K562 (cell line): ENCODE measurements around the gene LIMS2. TPM values are rescaled to one million over a fixed set of nuclear protein-coding genes. Genes with fewer than 3 reads are reported as not detected.

Experiments used
- ATAC-seq: fragments of 200-7000 bp; cut with Tn5 transposase; 3 replicates; pipeline ENCODE4 v1.9.1; 2020; ENCODE audit warnings: moderate library complexity
- BruUV-seq: library from RNA; stranded (reverse); fragments of 400-500 nt; replicated peaks from 2 replicates; lab custom pipeline; 2021; lab: Mats Ljungman, UMichigan
- CTCF ChIA-PET: fragments of 300-600 bp; formaldehyde crosslinking; extraction: SDS; loops from one replicate; lab custom pipeline; 2021; ENCODE audit warnings: low intra/inter-chr PET ratio; lab: Yijun Ruan, JAX
- POLR2A ChIA-PET: fragments of 300-600, 350-650 bp; sonication (Branson Sonifier 250); formaldehyde crosslinking; extraction: SDS; loops from one replicate; lab custom pipeline; 2021; ENCODE audit warnings: antibody characterized with exemption, inconsistent platforms; lab: Yijun Ruan, JAX
- DNase-seq, 4 experiments: peaks; one replicate each; pipeline versions ENCODE4 v3.0.0 to v3.0.0-alpha.2; 2011 to 2018; ENCODE audit warnings: low spot score in 3 of 4, mixed read lengths in 3 of 4; ENCODE audit errors: extremely low read depth in 1 of 4
- FAIRE-seq: peaks from 2 replicates; lab custom pipeline; 2011; peaks lifted over from hg19 to GRCh38; lab: Jason Lieb, UNC
- H2AFZ ChIP-seq: 2 replicates; pipeline ENCODE4 v1.6.0; 2011; ENCODE audit warnings: low read depth, low read length, control low read depth, inconsistent platforms
- H3K27ac ChIP-seq: fragments of 200-600 bp; 3 replicates; pipeline ENCODE4 v1.8.0; 2011; ENCODE audit warnings: low read depth, mild to moderate bottlenecking, control low read depth, inconsistent platforms, low read length, moderate library complexity, mixed read lengths; ENCODE audit errors: extremely low read depth
- H3K27me3 ChIP-seq, 2 experiments: fragments of 300-600 bp in 1 of 2; 2 replicates in 1 of 2; 3 replicates in 1 of 2; pipeline versions ENCODE4 v1.6.0 to v1.8.0; 2011; ENCODE audit warnings: inconsistent platforms in 2 of 2, low read length in 2 of 2, mild to moderate bottlenecking in 1 of 2, mixed read lengths in 1 of 2, moderate library complexity in 1 of 2; ENCODE audit not compliant: control insufficient read depth in 2 of 2, insufficient read depth in 2 of 2
- H3K36me3 ChIP-seq: fragments of 300-600 bp; 3 replicates; pipeline ENCODE4 v1.8.0; 2011; ENCODE audit warnings: mild to moderate bottlenecking, low read length, inconsistent platforms; ENCODE audit not compliant: control insufficient read depth, insufficient read depth
- H3K4me1 ChIP-seq, 2 experiments: fragments of 200-600 bp in 1 of 2; replicated peaks in 1 of 2; 2 replicates in 1 of 2; 3 replicates in 1 of 2; pipeline versions ENCODE4 v1.5.1 to v1.8.0; 2011; ENCODE audit warnings: inconsistent platforms in 2 of 2, low read length in 2 of 2, mild to moderate bottlenecking in 1 of 2, mixed read lengths in 1 of 2, moderate library complexity in 1 of 2; ENCODE audit not compliant: control insufficient read depth in 2 of 2, insufficient read depth in 2 of 2
- H3K4me2 ChIP-seq: 2 replicates; pipeline ENCODE4 v1.6.1; 2011; ENCODE audit warnings: low read length, control low read depth, inconsistent platforms, mixed read lengths; ENCODE audit not compliant: insufficient read depth
- H3K4me3 ChIP-seq: fragments of 200-600 bp; sonication (generic), shearing (Covaris generic); 2 replicates; pipeline ENCODE4 v1.5.1; 2016; ENCODE audit warnings: control low read depth, inconsistent platforms
- H3K79me2 ChIP-seq: fragments of 200-600 bp; 3 replicates; pipeline ENCODE4 v1.8.0; 2011; ENCODE audit warnings: low read length, inconsistent platforms; ENCODE audit not compliant: control insufficient read depth, insufficient read depth
- H3K9ac ChIP-seq, 2 experiments: 2 replicates each; pipeline versions ENCODE4 v1.6.0 to v1.6.1; 2011; ENCODE audit warnings: low read depth in 2 of 2, low read length in 2 of 2, control low read depth in 1 of 2, inconsistent platforms in 1 of 2, mild to moderate bottlenecking in 1 of 2, mixed read lengths in 1 of 2; ENCODE audit not compliant: insufficient read depth in 1 of 2
- H3K9me1 ChIP-seq: one replicate; pipeline ENCODE4 v1.6.0; 2011; ENCODE audit warnings: inconsistent platforms, mild to moderate bottlenecking, low read length, moderate library complexity; ENCODE audit not compliant: control insufficient read depth, insufficient read depth
- H3K9me3 ChIP-seq: replicated peaks from 2 replicates; pipeline ENCODE4 v1.5.1; 2011; ENCODE audit warnings: low read depth, low read length, inconsistent platforms; ENCODE audit not compliant: control insufficient read depth, insufficient read depth
- H4K20me1 ChIP-seq: replicated peaks from 2 replicates; pipeline ENCODE4 v1.6.1; 2011; ENCODE audit warnings: low read length, inconsistent platforms, mixed read lengths; ENCODE audit not compliant: control insufficient read depth, insufficient read depth
- ETV6 ChIP-seq, 3 experiments: fragments of 150-350 bp in 1 of 3; sonication (generic) in 1 of 3; formaldehyde crosslinking in 1 of 3; IDR thresholded peaks; 2 replicates each; pipeline versions ENCODE4 v1.6.1 to v1.8.0; 2014 to 2022; ENCODE audit warnings: borderline replicate concordance in 2 of 3, low read depth in 2 of 3, antibody characterized with exemption in 1 of 3, low read length in 1 of 3, mild to moderate bottlenecking in 1 of 3, missing genetic modification reagents in 1 of 3
- KLF16 ChIP-seq: IDR thresholded peaks from 2 replicates; pipeline ENCODE4 v1.6.1; 2016; ENCODE audit warnings: antibody characterized with exemption
- REST ChIP-seq, 2 experiments: fragments of 450-650 bp; formaldehyde crosslinking in 1 of 2; IDR thresholded peaks; 2 replicates each; pipeline versions ENCODE4 v1.4.0 to v1.6.1; 2014 to 2020; ENCODE audit warnings: mild to moderate bottlenecking in 2 of 2, borderline replicate concordance in 1 of 2, low read depth in 1 of 2
- ZNF3 ChIP-seq: fragments of 250-450 bp; sonication (Bioruptor Pico); IDR thresholded peaks from 2 replicates; pipeline ENCODE4 v1.5.0; 2021; ENCODE audit warnings: mild to moderate bottlenecking, moderate library complexity
- WGBS: fragments of 100-300 bp; shearing (Covaris generic); methylation state at CpG from one replicate; pipeline ENCODE4 v1.1.6; 2016; ENCODE audit warnings: low coverage, mixed read lengths; ENCODE audit not compliant: insufficient coverage; ENCODE audit errors: missing lambda C conversion rate; 5-methylcytosine and 5-hydroxymethylcytosine counted together
- in situ Hi-C: fragments of 300-500 bp; cut with MboI; formaldehyde crosslinking; loops from 4 replicates; pipeline ENCODE4 v1.15.0; 2018; ENCODE audit warnings: inconsistent platforms, mixed read lengths
- intact Hi-C: fragments of 100-400 bp; cut with micrococcal nuclease; formaldehyde crosslinking; loops from 2 replicates; pipeline ENCODE4 v1.14.2; 2022
- polyA plus RNA-seq, 8 experiments: library from polyadenylated mRNA; depleted of rRNA in 4 of 8; stranded (reverse) in 5 of 8; unstranded in 3 of 8; fragments of >200 nt; fragmentation: Nextera tagmentation in 2 of 8; fragmentation: Illumina TruSeq in 1 of 8; extraction: Ambion mirVana in 2 of 8; extraction: Trizol in 1 of 8; gene quantifications; 2 replicates each; pipeline versions ENCODE4 v1.2.1 to v1.2.3, GENCODE V29; 2011 to 2014; ENCODE audit warnings: inconsistent platforms in 1 of 8, missing spikeins in 1 of 8
- total RNA-seq, 7 experiments: library from RNA; depleted of rRNA in 6 of 7; stranded (reverse); fragments of >200 nt in 6 of 7; fragmentation: Illumina TruSeq in 2 of 7; extraction: Trizol in 2 of 7; gene quantifications; 2 replicates each; pipeline versions ENCODE4 v1.2.1 to v1.2.3, GENCODE V29; 2011 to 2021; ENCODE audit warnings: low replicate concordance in 1 of 7

Gene LIMS2
- total and polyA plus RNA-seq, 9 of the 15 experiments (the other 6 are each of a cell fraction or from before 2014, with no cell fraction given) = 0.04 to 0.22 TPM; not detected in 7

GRCh38 chr2:127647242-127648190, 27.8 kb downstream of the LIMS2 start:
- TF ChIP-seq ZNF3 (CRISPR knock-in tag) (no peak), ETV6 (IDR thresholded peaks at IDR 0.05; ENCODE audit: borderline replicate concordance in 1 of 2, low read depth in 2 of 2, low read length in 1 of 2) (no peak), ETV6 (CRISPR knock-in tag; IDR thresholded peaks at IDR 0.05; ENCODE audit: borderline replicate concordance) (no peak), REST (IDR thresholded peaks at IDR 0.05; ENCODE audit: borderline replicate concordance) (peak; percentile 89), REST (CRISPR knock-in tag; IDR thresholded peaks at IDR 0.05; ENCODE audit: low read depth) (no peak), KLF16 (0 out of 2 replicates have a peak, but pooled peaks have one; percentile 55)
- H2AFZ ChIP-seq = no peak overlapping the region
- WGBS = 8% methylated on average over 15 of the region's 16 CpGs
- H3K9ac ChIP-seq = peak overlapping the region in 1 of 2 experiments; percentile 64; a peak in 2 of 4 replicates
- no peak overlapping the region for H3K27ac ChIP-seq
- ATAC-seq (no peak), FAIRE-seq (no peak), DNase-seq (no peak)
- H3K36me3 ChIP-seq = no peaks in the 10 kb centered on the region
- H3K79me2 ChIP-seq = no peaks in the 10 kb centered on the region
- in situ Hi-C loops = no loop called here
- 0 out of 2 replicates have a peak, but pooled peaks cover 5% of the 10 kb centered on the region for H4K20me1 ChIP-seq
- H3K9me3 ChIP-seq = no peaks in the 10 kb centered on the region
- H3K4me2 ChIP-seq = no peak overlapping the region
- ChIA-PET CTCF (interaction anchor here (0.6 kb wide), 1 partner anchor 323 kb away, joined by 3 read pairs; no protein-coding TSS in a partner anchor), POLR2A (interaction anchor here (0.6 kb wide), 1 partner anchor 9 kb away, joined by 3 read pairs; no protein-coding TSS in a partner anchor)
- BruUV-seq = no TSS peak
- intact Hi-C loops = loop anchor here (5.0 kb wide), 1 partner anchor 450 kb away; no protein-coding TSS in a partner anchor
- H3K9me1 ChIP-seq = no peaks in the 10 kb centered on the region
- H3K4me1 ChIP-seq = peaks cover 0 to 43% of the 10 kb centered on the region in 2 experiments; a peak in 2 of 5 replicates
- no peak overlapping the region for H3K4me3 ChIP-seq
- H3K27me3 ChIP-seq = peaks cover 45 to 77% of the 10 kb centered on the region in 2 experiments
